ENCODE results near the gene ABLIM2.
A peak's percentile ranks its signal among the peaks of the same experiment; 100 is the strongest.

ABLIM2 gene

GRCh38 chr4:8158710-8159536 lies at the start of gene ABLIM2:
Gene ABLIM2 (minus strand): TSS chr4:8158813. CDS start chr4:8158689, 124 bp downstream.
- DNase-seq (ENCODE audit: low spot score), result peak; percentile 98

DNA sequence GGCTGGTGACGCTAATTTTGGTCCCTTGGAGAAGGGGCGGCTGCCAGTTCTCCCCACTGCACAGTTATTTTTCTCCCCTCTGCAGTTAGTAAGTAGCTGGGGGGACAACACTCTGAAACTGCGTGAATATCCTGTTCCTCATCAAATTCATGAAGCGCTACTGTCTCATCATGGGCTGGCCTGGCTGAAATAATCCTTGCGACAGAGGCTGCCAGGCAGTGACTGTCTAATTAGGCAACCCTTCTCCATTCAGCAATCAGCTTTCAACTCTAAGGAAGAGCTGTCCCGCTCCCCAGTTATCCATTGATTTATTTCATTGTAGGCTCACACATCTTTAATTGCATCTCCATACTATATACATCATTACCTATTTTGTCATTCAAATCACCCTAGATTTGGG lies 48.7 kb upstream of the ABLIM2 start:
- DNase-seq (ENCODE audit: low spot score), result no peak

DNA sequence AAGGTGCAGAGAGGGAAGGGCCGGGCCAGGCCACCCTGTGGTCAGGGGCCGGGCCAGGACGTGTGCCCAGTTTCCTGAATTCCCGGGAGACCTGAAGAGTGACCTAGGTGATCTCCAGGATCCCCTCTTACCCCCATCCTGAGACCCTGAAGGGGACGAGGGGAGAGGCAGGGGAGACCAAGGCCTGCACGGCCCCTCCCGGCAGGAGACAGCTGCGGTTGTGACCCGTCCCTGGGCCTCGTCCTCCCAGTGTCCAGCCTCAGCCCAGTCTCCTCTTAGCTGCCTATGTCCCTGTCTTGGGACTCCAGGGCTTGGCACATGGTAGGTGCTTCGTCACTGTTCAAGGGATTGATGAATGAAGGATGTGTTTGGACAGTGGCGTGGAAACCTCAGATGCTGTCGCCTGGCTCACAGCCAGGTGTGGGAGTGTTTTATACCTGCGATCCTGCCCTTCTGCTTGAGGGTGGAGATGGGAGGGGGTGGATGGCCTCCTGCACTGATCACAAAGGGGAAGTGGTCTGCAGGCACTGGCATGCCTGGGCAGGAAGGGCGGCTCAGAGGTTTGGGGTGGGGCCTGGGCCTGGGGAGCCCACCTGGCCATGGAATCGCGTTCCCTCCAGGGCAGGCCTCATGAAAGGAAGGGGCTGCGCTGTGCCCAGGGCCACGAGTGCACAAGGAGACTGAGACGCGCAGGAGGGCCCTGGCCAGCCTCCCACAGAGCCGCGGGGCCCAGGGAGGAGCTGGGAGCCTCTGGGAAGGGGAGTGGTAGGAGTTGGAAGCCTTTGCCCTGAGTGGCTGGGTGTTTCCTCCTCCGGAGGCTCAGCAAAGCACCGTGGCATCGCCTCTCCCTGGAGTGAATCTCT lies 47.4 kb upstream of the ABLIM2 start:
- no peak for DNase-seq (ENCODE audit: low spot score)

DNA sequence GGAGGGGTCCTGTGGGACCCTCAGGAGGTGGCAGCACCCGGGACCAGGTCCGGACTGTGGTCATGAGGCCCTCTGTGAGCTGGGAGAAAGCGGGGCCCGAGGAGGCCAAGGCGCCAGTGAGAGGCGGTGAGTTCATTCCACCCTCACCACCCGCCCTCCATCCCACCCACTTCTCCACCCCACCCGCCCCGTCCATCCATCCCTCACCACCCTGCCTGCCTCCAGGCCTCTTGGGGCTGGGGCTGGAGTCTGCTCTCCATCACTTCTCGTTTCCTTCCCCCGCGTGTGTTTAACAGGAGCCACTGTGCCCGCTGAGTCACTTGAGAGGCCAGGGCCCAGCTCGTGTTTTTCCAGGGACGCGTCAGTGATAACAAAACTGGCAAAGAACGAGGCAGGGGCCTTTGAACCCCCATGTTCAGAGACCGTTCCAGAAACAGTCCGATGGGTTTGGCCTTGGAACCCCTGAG lies 46.7 kb upstream of the ABLIM2 start:
- no peak for DNase-seq (ENCODE audit: low spot score)

DNA sequence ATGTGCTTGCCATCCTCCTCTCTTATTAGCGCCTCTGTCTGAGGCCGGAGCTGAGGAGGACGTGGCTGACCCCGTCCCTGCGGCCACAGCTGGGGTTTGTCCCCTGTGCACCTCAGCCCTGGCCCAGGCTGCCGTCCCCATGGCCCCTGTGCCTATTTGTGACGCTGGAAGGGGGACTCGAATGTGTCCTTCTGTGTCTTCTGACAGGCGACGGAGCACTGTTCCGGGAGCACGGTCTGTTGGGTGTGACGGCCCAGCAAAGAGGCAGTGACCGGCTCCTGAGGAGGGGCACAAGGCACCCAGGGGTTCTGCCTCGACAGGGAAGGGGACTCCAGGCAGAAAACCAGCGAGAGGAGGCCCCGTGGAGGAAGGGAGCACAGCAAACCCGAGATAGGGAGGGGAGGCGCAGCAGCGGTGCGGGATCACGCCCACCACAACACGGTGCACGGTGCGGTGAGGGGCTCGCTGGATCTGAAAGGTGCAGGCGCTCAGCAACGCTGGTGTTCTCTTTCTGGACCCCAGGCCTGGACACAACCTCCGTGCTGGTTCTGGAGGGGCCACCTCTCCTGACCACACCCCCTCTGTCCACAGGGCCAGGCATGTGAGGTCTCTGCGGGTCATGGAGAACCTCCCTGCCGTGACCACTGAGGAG lies 46.1 kb upstream of the ABLIM2 start:
- no peak for DNase-seq (ENCODE audit: low spot score)

GRCh38 chr4:8203817-8204216 lies 45.2 kb upstream of the ABLIM2 start:
- DNase-seq (ENCODE audit: low spot score), result no peak

DNA sequence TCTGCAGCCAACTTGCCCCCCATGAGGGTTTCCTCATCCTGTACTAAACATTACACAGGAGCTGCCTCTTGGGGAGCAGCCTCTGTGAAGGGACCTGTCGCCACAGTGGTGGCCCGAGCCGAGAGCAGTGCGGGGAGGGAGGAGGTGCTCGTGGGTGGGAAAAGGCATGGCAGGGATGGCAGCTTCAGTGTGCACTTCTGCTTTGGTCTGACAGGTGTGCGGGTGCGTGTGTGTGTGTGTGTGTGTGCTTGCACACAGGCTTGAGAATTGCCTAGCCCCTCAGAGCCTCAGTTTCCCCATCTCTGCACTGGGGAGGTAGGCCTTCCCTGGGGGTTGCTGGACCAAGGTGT lies 44.4 kb upstream of the ABLIM2 start:
- DNase-seq (ENCODE audit: low spot score), result no peak

DNA sequence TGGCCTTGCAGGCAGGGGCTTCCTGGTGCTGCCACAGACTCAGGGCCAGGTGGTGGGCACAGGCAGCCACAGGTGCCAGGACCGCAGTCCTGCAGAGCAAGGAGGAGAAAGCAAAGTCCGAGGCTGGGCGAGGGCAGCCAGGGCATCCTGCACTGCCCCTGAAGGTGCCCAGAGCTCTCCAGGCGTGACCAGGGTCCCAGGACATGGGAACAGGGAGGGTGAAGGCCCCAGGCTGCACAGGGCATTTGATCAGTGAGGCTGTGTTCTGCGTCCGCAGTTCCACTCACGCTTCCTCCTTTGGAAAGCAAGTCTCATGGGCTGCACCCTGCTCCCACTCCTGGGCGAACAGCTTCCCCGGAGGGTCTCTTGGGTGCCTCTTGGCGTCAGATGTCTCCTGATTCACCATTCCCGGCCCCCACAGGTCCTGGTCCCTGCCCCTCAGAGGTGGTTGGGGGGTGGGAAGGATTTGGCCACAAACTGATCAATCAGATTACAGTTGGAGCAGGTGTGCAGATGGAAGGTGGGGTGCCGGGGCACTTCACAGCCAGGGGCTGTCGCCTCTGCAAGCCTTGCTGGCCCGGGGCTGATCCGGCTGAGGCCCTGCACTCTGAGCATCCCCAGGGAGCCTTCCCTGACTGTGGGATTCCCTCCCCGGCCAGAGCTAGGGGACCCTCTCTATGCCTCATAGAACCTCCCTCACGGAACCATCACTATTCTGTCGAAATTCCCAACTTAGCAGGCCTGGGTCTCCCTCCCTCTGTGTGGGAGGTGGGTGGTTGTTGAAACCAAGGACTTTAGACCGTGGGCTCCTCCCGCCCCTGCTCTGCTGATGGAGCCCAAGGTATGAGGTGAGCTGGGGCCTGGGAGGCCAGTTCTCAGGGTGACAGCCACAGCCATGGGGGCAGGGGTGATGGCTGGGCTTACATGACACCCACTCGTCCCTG lies 43.8 kb upstream of the ABLIM2 start:
- no peak for DNase-seq (ENCODE audit: low spot score)

GRCh38 chr4:8201321-8201781 lies 42.7 kb upstream of the ABLIM2 start:
- DNase-seq (ENCODE audit: low spot score), result peak; percentile 27

DNA sequence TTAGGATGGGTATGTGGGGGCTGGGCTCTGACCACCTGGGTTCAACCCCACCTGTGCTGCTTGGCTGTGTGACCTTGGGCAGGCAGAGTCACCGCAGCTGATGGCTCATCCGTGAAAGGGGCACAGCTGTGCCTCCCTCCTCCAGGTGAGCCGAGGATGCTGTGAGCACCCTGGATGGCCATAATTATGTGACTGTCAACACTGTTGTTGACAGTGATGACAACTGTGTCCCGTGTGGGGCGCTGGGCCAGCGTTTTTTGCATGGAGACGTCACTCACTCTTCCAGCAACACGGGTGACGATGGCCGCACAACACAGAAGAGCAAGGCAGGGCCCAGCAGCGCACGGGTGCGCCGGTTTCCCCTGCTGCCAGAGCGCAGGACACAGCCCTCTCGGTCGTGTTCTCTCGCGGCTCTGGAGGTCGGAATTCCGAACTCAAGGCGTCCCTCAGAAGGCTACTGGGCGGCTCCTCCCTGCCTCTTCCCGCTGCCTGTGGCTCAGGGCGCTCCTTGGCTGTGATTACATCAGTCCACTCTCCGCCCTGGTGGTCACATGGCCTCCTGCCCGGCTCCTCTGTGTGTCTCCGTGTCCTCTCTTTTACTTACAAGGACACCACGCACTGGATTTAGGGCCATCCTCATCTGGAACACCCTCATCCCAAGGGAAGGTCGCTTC lies 41.8 kb upstream of the ABLIM2 start:
- DNase-seq (ENCODE audit: low spot score), result no peak

DNA sequence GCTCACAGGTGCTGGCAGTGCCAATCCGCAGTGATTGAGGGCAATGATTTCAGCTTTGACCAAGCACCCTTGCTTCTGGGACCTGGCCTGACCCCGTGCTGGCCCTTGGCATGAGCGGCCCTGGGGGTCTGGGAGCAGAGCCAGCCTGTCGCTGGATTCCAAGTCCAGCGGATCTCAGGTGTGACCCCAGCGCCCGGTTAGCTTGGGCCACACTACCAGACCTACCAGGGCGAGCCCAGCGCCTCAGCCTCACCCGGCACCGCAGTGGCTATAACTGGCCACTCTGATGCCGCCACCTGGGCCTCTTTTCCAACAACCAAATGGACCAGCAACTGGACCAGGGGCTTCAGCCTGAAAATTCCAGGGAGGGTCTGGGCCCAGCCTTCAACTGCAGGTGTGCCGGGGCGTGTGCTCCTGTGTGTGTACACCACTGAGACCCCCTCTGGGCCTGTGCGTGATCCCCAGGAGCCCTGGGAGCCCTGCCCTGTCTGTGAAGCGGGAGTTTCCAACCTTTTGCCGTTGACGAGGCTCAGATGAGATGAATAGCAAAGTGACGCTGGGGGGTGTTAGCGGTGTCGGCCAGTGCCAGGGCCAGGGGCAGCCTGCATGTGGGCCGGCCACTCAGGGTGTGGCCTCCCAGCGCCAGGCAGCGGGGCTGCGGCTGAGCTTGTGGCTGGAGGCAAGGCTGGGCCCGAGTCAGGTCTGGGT lies 41.1 kb upstream of the ABLIM2 start:
- no peak for DNase-seq (ENCODE audit: low spot score)

- DNase-seq (ENCODE audit: low spot score), result peak; percentile 57
These were observed 40.4 kb upstream of the ABLIM2 start, which contains the start of gene SH3TC1 for GRCh38 chr4:8198906-8199593. Gene SH3TC1 (plus strand): TSS chr4:8199290. CDS start chr4:8205195, 5,905 bp downstream.

GRCh38 chr4:8198206-8198905 lies 39.7 kb upstream of the ABLIM2 start:
- DNase-seq (ENCODE audit: low spot score), result no peak

DNA sequence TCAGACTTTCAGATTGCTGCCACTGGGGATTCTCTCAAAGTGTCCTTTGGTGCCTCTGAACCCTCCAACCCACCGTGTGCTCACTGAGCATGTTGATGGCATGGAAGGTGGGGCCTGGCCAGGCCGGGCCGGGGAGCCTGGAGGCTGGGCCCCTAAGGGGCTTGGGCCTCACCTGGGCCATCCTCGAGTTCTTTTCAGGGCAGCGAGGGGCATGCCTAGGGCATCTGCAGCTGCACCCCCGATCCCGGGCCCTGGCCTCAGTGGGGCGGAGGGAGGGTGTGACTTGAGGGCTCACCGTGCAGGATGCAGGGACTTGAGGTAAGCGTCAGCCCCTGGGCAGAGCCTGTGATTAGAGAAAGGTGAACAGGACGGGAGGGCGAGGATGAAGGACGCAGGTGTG lies 38.9 kb upstream of the ABLIM2 start:
- DNase-seq (ENCODE audit: low spot score), result no peak

GRCh38 chr4:8195841-8196458 lies 37.3 kb upstream of the ABLIM2 start:
- no peak for DNase-seq (ENCODE audit: low spot score)

DNA sequence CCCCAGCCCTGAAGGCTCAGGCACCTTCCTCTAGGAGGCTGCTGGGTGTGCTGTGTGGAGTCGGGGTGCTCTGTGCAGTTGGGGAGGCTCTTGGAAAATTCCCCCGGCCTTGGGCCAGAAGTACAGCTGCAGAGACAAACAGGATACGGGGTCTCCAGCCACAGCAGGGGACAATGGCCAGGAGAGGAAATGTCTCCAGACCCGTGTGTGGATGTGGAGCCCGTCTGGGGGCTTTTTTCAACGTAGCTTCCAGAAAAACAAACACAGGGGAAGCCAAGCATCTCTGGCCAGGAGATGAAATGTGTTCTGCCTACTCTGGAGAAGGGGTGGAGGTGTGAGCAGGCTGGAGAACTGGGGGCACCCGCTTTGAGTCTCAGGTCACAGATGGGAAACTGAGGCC lies 36.8 kb upstream of the ABLIM2 start:
- no peak for DNase-seq (ENCODE audit: low spot score)

DNA sequence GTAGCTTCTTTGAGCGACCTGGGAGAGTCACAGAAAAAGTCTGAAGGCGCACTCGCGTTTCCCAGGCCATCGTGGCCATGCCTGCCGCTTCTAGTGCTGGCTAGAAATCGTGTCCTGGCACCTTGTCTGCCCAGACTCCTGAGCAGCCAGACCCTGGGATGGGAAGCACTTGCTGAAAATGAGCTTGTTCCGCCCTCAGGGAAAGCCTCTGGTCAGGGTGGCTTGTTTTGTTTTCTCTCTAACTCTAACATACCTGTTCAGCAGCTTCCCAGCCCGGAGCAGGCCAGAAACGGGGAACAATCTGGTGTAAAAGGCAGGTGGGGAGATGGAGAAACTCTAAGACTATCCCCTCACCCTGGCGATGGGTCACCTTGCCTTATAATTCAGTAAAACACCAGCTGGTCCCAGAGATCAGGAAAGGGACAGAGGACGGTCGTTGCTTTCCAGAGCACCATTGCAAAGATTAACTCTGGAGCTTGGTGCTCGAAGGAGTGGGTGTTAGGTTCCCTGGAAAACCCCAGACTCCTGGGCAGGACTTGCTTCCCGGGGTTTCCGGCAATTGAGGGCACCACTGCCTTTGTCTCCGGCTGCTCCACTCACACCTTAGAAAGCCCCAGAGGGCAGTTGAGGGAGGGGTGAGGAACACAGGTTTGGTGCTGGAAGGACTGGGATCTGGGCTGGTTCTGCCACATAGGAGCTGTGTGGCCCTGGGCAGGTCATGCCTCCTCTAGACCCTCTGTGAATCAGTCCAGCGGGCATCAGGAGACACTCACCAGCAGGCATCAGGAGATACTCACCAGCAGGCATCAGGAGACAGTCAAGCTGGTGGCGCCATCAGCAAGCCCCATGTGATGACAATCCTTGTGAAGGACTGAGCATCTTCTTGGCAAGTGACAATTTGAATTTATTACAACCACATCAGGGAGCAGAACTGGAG lies 36.0 kb upstream of the ABLIM2 start:
- no peak for DNase-seq (ENCODE audit: low spot score)
